B cell (primary cell): ENCODE results near the gene RAB10. TPM values are rescaled to one million over a fixed set of nuclear protein-coding genes. Genes with fewer than 3 reads are reported as not detected.

ENCODE experiments used
- ATAC-seq: fragments of 200-7000 bp; cut with Tn5 transposase; one replicate; pipeline ENCODE4 v1.10.0; 2021; ENCODE audit warnings: low read depth, mild to moderate bottlenecking, moderate number of reproducible peaks, moderate library complexity
- CTCF ChIA-PET: fragments of 350-600 bp; sonication (Branson Sonifier 250); formaldehyde crosslinking; loops from one replicate; lab custom pipeline; 2021; ENCODE audit warnings: antibody characterized with exemption, inconsistent platforms; lab: Charles Lee
- POLR2A ChIA-PET: fragments of 350-600 bp; sonication (Branson Sonifier 250); formaldehyde crosslinking; loops from one replicate; lab custom pipeline; 2021; ENCODE audit warnings: antibody characterized with exemption; lab: Charles Lee
- DNase-seq: peaks from one replicate; pipeline ENCODE4 v3.0.0; 2013
- H2AFZ ChIP-seq: 2 replicates; pipeline ENCODE4 v1.6.1; 2012; ENCODE audit warnings: mild to moderate bottlenecking, low read depth, low read length; ENCODE audit not compliant: insufficient read depth, poor library complexity, severe bottlenecking
- H3K27ac ChIP-seq, 2 donors: 1 replicate in 1 of 2; 2 replicates in 1 of 2; pipeline ENCODE4 v1.5.1; 2012 to 2013; ENCODE audit warnings: low read length in 2 of 2, mild to moderate bottlenecking in 2 of 2, moderate library complexity in 1 of 2
- H3K27me3 ChIP-seq, 4 experiments: fragments of 200-600 bp in 1 of 4; sonication (generic) in 1 of 4; replicated peaks in 1 of 4; 1 replicate in 2 of 4; 2 replicates in 2 of 4; pipeline versions ENCODE4 v1.6.1 to v1.7.0; 2013 to 2016; ENCODE audit warnings: low read length in 3 of 4, mild to moderate bottlenecking in 2 of 4, mixed read lengths in 1 of 4, moderate library complexity in 1 of 4; ENCODE audit not compliant: insufficient read depth in 4 of 4, control insufficient read depth in 3 of 4; ENCODE audit errors: control extremely low read depth in 1 of 4
- H3K36me3 ChIP-seq, 2 experiments: replicated peaks in 1 of 2; 1 replicate in 1 of 2; 2 replicates in 1 of 2; pipeline versions ENCODE4 v1.6.1 to v1.7.1; 2013; ENCODE audit warnings: low read length in 1 of 2; ENCODE audit not compliant: insufficient read depth in 2 of 2, control insufficient read depth in 1 of 2; ENCODE audit errors: control extremely low read depth in 1 of 2, extremely low read depth in 1 of 2
- H3K4me1 ChIP-seq, 2 donors: fragments of 200-600 bp in 1 of 2; sonication (generic) in 1 of 2; 1 replicate in 1 of 2; 2 replicates in 1 of 2; pipeline versions ENCODE4 v1.5.1 to v1.6.1; 2013 to 2017; ENCODE audit warnings: low read length in 2 of 2; ENCODE audit not compliant: control insufficient read depth in 2 of 2, insufficient read depth in 2 of 2
- H3K4me2 ChIP-seq: replicated peaks from 2 replicates; pipeline ENCODE3; 2012; ENCODE audit warnings: mild to moderate bottlenecking, low read depth, low read length; ENCODE audit not compliant: poor library complexity, severe bottlenecking
- H3K4me3 ChIP-seq, 5 experiments: fragments of 200-600 bp in 1 of 5; sonication (generic) in 1 of 5; 1 replicate in 3 of 5; 2 replicates in 2 of 5; pipeline versions ENCODE4 v1.5.1 to v1.7.0; 2011 to 2016; ENCODE audit warnings: low read length in 4 of 5, mild to moderate bottlenecking in 4 of 5, low read depth in 2 of 5, control low read depth in 1 of 5, moderate library complexity in 1 of 5; ENCODE audit not compliant: insufficient read depth in 1 of 5; ENCODE audit errors: control extremely low read depth in 1 of 5, extremely low read depth in 1 of 5
- H3K79me2 ChIP-seq: fragments of 200-600 bp; sonication (generic); one replicate; pipeline ENCODE4 v1.6.0; 2016; ENCODE audit warnings: low read length; ENCODE audit not compliant: control insufficient read depth, insufficient read depth
- H3K9ac ChIP-seq: fragments of 200-600 bp; sonication (generic); 2 replicates; pipeline ENCODE4 v1.6.1; 2017; ENCODE audit warnings: mild to moderate bottlenecking, low read length, moderate library complexity
- H3K9me3 ChIP-seq, 3 donors: one replicate each; pipeline versions ENCODE4 v1.6.1 to v1.7.1; 2013; ENCODE audit warnings: low read length in 2 of 3; ENCODE audit not compliant: control insufficient read depth in 2 of 3, insufficient read depth in 1 of 3; ENCODE audit errors: control extremely low read depth in 1 of 3
- H4K20me1 ChIP-seq: 2 replicates; pipeline ENCODE4 v1.6.0; 2012; ENCODE audit warnings: mild to moderate bottlenecking, low read length; ENCODE audit not compliant: insufficient read depth, control insufficient read depth, poor library complexity, severe bottlenecking
- H3K27ac Mint-ChIP-seq: one replicate; pipeline ENCODE4 v1.8.0; 2021; ENCODE audit warnings: mixed read lengths
- H3K27me3 Mint-ChIP-seq: one replicate; pipeline ENCODE4 v1.8.0; 2021; ENCODE audit warnings: mixed read lengths
- H3K4me1 Mint-ChIP-seq: one replicate; pipeline ENCODE4 v1.8.0; 2021; ENCODE audit warnings: mixed read lengths
- H3K4me3 Mint-ChIP-seq: one replicate; pipeline ENCODE4 v1.8.0; 2021; ENCODE audit warnings: mixed read lengths
- H3K9me3 Mint-ChIP-seq: one replicate; pipeline ENCODE4 v1.8.0; 2022; ENCODE audit warnings: mixed read lengths; ENCODE audit not compliant: insufficient read depth
- CTCF ChIP-seq: fragments of 200-600 bp; IDR thresholded peaks from one replicate; pipeline ENCODE4 v1.8.0; 2022; ENCODE audit warnings: antibody characterized with exemption, mild to moderate bottlenecking
- EZH2 ChIP-seq: IDR thresholded peaks from 2 replicates; pipeline ENCODE4 v1.6.1; 2012; ENCODE audit warnings: borderline replicate concordance, low read depth, mild to moderate bottlenecking, moderate library complexity, low read length; ENCODE audit not compliant: insufficient read depth, poor library complexity, severe bottlenecking
- WGBS: methylation state at CpG from one replicate; pipeline ENCODE4 v1.1.5; 2013; ENCODE audit warnings: missing lambda C conversion rate; ENCODE audit not compliant: insufficient coverage; 5-methylcytosine and 5-hydroxymethylcytosine counted together
- intact Hi-C: fragments of 100-400 bp; cut with micrococcal nuclease; formaldehyde crosslinking; loops from one replicate; pipeline ENCODE4 v1.10.0; 2022
- polyA plus RNA-seq: library from polyadenylated mRNA; depleted of rRNA; stranded (reverse); fragments of >200 nt; gene quantifications from 2 replicates; pipeline ENCODE4 v1.2.3, GENCODE V29; 2012
- total RNA-seq, 2 donors: library from RNA; stranded (reverse); fragments of 120-200 nt in 1 of 2; gene quantifications; 1 replicate in 1 of 2; 2 replicates in 1 of 2; pipeline versions ENCODE4 v1.2.3 to v1.2.4, GENCODE V29; 2013 to 2022

The RAB10 gene
- total and polyA plus RNA-seq, 2 donors (not counting 1 experiment from before 2014, with no cell fraction given) = 21.7 to 66.7 TPM

- no peak overlapping the region for H3K4me3 Mint-ChIP-seq
- peaks cover 11% of the 10 kb centered on the region for H3K9me3 Mint-ChIP-seq
- peaks cover 24% of the 10 kb centered on the region for H3K4me1 Mint-ChIP-seq
- H3K27ac Mint-ChIP-seq = no peak overlapping the region
- TF ChIP-seq EZH2 = no peak
- no peak for TF ChIP-seq CTCF
- Histone ChIP-seq H3K36me3 (no peaks in the 10 kb centered on the region), H4K20me1 (peaks cover 74% of the 10 kb centered on the region), H3K4me2 (no peak overlapping the region), H3K27ac (no peak overlapping the region), H3K9ac (no peak overlapping the region), H3K27me3 (no peaks in the 10 kb centered on the region), H2AFZ (no peak overlapping the region), H3K4me1 (no peaks in the 10 kb centered on the region), H3K4me3 (no peak overlapping the region), H3K9me3 (peaks cover 0 to 10% (median 7%) of the 10 kb centered on the region in 3 donors), H3K79me2 (peaks cover 88% of the 10 kb centered on the region)
- POLR2A ChIA-PET = no interaction called here
- CTCF ChIA-PET = no interaction called here
- ATAC-seq = no peak
- H3K27me3 Mint-ChIP-seq = no peaks in the 10 kb centered on the region
- no peak for DNase-seq
- no CpG with 5 or more reads among the region's 2 CpGs for WGBS
- intact Hi-C loops = no loop called here
Observed at GRCh38 chr2:26077291-26077690, 43.4 kb downstream of the RAB10 start.

GRCh38 chr2:26078939-26079338 lies 45.1 kb downstream of the RAB10 start:
- Mint-ChIP-seq H3K27ac (no peak overlapping the region), H3K27me3 (no peaks in the 10 kb centered on the region), H3K4me1 (peaks cover 19% of the 10 kb centered on the region), H3K9me3 (peaks cover 11% of the 10 kb centered on the region), H3K4me3 (no peak overlapping the region)
- Histone ChIP-seq H3K4me1 (no peaks in the 10 kb centered on the region), H4K20me1 (peaks cover 71% of the 10 kb centered on the region), H3K9ac (no peak overlapping the region), H3K4me3 (no peak overlapping the region), H2AFZ (no peak overlapping the region), H3K4me2 (no peak overlapping the region), H3K27me3 (no peaks in the 10 kb centered on the region), H3K27ac (no peak overlapping the region), H3K79me2 (peaks cover 87% of the 10 kb centered on the region), H3K9me3 (peaks cover 4 to 10% (median 7%) of the 10 kb centered on the region in 3 donors), H3K36me3 (peaks cover 0 to under 1% of the 10 kb centered on the region in 2 experiments)
- ATAC-seq (no peak), DNase-seq (no peak)
- no peak for TF ChIP-seq CTCF
- no peak for TF ChIP-seq EZH2
- ChIA-PET CTCF (no interaction called here), POLR2A (no interaction called here)
- WGBS = no CpG with 5 or more reads among the region's 3 CpGs
- intact Hi-C loops = no loop called here
